ENCODE data around the gene ENOX2.

The ENOX2 gene

DNA sequence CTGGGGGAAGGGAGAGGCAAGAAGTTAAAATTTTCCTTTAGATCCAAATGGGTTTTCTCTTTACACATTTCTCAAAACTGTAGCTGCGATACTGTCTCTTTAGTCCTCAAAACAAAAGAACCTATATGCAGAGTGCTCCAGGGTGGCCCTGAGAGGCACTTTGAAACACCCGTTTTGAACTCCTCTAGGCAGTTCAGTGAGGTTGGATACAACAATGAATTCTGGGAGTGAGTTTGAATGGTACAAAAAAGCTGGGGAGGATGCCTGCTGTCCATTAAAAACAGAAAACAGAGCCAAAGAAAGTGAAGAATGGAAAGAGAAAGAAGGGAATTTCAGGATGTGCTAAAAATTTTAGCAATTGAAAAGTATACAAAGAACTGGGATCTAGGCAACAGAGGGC is 23.1 kb downstream of the ENOX2 start:
- no peak for DNase-seq

DNA sequence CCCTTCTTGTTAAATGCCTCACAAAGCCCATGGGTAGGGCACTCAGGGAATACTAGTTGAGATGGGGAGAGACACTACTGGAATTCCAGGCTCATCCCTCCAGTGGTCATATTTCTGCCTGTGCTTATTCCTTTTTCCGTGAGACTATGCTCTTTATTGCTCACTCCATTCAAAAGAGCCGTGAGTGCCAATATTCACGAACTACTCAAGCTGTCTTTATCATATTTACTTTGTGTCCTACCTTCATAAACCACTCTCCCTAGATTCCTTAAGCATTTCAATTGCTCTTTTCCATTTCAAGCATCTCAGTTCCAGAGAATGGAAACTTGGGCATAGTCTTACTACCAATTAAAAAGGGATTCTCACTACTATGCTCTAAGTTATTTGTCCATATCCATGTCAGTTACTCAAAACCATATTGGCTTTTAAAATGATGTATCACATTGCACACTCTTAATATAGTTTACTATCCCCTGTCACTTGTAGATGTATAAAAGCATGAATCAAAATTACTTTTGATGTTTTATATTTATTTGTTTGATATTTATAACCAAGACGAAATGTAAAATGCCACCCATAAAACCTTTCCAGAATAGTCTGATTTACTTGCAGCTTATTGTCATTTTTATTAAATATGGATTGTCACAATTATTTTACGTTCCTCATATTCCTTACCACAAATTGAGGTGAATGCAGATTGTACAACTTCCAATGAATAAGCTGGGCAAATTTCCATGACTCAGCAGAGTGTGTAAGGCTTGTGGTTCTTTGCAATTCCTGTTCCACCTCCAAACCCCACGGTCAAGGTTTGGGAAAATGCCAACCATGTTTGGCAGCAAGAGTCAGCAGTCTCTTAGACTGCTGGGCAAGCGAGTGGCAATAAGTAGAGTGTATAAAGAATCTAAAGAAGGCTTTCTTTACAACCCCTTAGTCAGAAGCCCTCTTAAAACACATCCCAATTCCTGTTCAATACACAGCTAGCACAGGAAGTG is 24.4 kb downstream of the ENOX2 start:
- DNase-seq = no peak

DNA sequence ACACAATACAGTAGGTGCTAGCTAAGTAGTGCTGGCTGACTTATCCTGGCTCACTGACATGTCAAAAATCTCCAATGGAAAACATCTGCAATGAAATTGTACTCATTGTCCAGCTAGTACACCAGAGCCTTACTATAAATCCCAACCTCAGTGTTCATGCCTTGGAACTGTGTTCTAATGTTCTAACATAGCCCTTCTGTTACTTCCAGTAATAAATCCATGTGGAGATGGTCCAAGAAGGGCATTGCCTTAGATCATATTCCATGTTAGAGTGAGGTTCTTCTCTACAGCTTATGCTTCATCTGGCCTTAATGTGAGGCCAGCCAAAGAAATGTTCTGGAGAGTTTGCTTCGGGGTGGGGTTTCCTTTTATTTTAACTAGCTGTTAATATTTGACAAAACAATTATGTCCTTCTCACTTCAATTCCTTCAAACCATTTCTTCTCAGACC is 25.1 kb downstream of the ENOX2 start:
- no peak for DNase-seq

- no peak for DNase-seq
Observed at GRCh38 chrX:130876226-130876625, 26.8 kb downstream of the ENOX2 start.

- no peak for DNase-seq
Observed at GRCh38 chrX:130874751-130875150, 28.3 kb downstream of the ENOX2 start.

DNA sequence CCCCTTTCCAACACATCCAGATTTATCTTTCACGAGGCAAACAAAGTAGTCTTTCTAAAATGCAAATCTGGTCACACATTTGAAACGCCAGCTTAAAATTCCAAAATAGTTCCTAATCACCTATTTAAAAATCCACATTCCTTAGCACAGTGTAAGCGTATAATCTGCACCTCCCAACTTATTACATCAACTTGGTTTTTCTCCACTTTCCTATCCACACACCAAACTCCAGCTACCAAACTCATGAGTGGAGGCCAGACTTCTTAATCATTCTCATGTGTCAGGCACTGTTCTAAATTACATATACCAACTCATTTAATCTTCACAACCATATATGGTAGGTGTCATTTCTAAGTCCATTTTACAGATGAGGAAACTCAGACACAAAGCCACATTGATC is 33.8 kb downstream of the ENOX2 start:
- DNase-seq = no peak

DNA sequence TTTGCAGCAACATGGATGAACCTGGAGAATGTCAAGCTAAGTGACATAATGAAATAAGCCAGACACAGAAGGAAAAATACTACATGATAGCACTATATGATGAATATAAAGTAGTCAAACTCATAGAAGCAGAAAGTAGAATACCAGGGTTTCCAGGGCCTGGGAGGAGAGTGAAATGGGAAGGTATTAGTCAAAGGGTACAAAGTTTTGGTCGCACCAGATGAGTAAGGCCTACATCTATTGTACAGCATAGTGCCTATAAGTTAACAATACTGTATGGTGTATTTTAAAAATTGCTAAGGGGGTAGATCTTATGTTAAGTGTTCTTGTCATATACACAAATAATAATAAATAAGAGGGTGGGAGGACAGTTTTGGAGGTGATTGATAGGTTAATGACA is 41.5 kb downstream of the ENOX2 start:
- no peak for DNase-seq

GRCh38 chrX:130857207-130857606 is 45.8 kb downstream of the ENOX2 start:
- no peak for DNase-seq

DNA sequence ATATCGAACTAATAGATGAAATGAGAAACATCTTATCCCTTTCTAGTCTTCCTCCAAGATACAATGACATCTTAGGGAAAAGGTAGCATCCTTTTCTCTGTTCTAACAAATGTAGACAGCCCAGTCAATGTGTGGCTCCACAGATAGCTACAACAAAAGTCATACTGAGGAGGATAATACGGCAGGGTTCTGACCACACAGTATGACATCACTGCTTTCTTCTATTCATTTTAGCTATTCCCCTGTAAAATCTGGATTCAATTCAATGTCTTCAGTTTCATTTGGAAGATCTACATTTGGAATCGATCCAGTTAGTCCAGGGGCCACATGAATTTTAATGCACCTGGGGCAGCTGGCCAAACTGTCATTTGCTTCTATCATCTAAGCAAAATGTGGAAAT is 51.4 kb downstream of the ENOX2 start:
- no peak for DNase-seq

GRCh38 chrX:130848763-130849162 is 54.2 kb downstream of the ENOX2 start:
- no peak for DNase-seq

GRCh38 chrX:130846746-130847145 is 56.3 kb downstream of the ENOX2 start:
- no peak for DNase-seq

DNA sequence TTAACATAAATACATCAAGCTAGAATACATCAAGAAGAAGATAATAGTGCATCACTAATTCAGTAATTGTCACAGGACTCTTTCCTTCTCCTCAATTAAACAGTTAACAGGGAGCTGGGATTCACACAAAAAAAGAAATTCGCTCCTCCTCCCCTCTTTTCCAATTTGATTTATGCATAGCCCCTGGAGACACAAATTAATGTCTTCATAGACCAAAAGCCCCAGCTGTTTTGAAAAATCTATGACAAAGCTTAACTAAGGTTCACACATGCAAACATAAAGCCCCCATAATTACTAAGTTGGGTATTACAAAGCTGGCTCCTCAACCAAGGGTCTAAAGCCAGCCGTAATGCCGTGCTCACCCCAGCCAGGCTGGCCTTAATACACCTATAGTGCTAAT is 61.2 kb downstream of the ENOX2 start:
- DNase-seq = no peak

DNA sequence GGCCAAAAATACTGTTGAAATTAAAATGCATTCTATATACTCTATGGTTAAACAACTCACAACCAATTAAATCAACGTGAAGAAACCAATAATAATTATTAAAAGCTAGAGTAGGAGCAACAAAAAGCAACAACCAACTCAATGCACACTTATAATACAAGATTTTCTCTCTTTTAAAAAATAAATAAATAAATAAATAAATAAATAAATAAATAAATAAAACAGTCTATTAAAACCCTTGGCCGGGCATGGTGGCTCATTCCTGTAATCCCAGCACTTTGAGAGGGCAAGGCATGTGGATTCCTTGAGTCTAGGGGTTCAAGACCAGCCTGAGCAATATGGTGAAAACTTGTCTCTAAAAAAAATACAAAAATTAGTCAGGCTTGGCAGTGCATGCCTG is 62.7 kb downstream of the ENOX2 start:
- DNase-seq = no peak

DNA sequence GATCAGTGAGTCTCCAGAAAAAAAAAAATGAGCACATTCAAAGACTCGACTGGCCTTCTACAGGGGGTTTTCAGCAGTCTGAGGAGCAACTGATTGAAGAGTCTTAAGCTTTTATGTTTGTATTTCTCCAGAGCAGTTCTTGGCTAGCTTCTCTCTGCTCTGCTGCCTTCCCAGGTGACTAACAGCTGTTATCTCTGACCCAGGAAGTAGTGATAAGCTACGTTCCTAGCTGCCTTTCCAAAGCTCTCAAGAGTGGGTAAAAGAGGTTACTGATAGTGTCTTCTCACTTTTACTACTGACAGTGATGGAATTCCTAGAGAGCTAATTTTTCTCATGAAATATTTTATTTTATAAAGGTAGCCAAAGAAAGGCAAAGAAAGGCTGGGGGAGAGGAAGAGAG is 66.6 kb downstream of the ENOX2 start:
- DNase-seq = no peak

DNA sequence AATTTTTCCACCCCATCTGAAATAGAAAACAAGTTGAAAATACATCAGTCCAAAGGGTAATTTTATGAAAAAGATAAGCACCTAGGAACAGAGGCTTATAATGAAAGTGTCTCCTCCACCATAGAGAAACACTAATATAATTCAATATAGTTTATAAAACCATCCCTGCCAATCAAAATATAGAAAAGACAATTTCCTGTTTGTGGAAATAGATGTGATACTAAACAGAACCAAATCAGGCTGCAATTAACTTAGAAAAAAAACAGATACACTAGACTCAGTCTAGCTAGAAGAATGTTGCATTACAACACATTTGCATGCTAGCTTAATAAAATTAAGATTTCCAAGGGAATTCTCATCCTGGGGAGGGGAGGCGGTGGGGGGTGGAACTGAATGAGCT is 68.2 kb downstream of the ENOX2 start:
- DNase-seq = no peak

DNA sequence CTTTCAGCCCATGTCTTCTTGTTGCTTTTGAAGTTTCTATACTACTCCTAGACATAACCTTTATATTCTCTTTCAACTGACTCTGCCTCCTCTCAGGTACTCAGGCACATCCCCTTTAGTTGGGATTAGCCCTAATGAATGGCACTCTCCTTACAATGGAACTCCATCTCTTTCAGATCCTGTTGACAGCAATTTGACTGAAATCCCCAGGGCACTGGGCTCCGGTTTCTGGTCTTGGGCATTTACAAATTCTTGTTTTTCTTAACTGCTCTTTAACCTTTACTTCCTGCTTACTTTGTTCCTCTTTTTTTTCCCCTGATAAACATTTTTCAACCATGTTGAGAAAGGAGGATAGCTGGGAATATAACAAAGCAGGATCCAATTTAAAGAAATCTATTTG is 68.9 kb downstream of the ENOX2 start:
- no peak for DNase-seq

DNA sequence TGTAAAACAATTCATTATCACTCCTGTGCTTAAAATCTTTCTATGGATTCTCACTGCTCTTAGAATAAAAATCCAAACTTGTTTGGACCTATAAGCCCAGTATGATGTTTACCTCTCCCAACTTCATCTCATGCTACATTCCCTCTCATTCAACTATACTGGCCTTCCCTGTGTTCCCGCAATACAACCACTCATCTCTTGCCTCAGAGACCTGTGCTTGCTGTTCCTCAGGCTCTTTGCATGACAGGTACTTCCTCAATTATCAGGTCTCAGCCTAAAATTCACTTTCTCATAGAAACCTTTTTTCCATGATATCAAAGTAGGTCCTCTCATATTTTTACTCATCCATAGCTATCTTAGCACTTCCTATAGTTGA is 71.7 kb downstream of the ENOX2 start:
- DNase-seq = no peak

DNA sequence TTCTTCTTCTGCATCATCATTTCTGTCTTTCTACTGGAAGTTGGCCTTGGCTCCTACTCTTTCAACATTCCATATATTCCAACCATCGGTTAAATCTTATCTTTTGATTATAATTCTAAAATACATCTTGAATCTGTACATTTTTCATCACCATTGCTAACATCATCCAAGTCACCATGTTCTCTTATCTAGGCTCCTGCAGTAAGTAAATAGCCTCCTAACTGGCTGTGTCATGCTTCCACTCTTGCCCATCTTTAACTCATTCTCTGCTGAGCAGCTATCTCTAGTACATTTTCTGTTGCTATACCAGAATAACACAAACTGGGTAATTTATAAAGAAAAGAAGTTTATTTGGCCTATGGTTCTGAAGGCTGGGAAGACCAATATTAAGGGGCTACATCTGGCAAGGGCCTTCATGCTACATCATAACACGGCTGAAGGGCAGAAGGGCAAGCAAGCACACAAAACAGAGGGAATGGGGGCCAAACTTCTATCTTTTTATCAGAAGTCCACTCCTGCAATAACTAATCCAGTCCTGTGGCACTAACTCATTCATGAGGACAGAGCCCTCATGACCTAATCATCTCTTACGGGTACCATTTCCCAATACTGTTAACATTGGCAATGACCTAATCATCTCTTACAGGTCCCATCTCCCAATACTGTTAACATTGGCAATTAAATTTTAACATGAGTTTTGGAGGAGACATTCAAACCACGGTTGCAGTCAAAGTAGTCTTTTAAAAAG is 72.2 kb downstream of the ENOX2 start:
- no peak for DNase-seq

DNA sequence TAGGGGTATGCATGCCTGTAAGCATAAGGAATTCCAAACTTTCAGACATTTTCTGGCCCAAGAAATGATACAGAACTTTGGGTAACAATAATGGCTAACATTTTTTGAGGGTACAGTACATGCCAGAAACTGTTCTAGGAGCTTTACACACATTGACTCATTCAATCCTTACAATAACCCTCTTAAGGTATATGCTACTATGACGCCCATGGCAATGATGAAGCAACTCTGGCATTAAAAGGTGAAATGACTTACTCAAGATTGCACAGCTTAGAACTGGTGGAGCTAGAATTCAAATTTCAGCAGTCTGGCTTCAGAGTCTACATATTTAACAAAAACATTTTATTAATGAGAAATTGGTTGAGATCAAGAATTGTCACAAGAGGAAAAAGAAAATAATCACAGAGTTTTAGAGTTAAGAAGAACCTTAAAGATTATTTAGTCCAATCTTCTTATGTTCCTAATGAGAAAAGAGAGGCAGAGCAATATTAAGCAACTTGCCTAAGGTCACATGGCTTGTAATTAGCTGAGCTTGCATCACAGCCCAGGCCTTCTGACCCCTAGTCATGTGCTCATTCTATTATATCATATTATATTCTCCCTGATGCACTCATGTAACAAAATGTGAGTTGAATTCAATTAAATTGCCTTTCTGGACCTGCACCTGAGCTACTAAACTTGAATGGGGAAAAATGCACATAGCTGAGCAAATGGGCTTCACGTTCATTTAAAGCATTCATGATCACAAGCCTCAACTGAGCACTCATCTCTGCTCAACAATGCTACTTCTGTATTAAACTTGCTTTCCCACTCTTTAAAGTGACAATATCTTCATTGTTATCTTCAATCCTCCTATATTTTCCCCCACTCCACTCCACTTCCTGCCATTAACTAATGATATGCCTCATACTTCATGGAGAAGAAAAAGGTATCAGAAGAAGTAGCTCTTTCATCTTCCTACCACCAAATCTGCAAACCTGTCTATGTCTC is 73.2 kb downstream of the ENOX2 start:
- DNase-seq = no peak

- no peak for DNase-seq
Observed at GRCh38 chrX:130828641-130829040, 74.4 kb downstream of the ENOX2 start.

- DNase-seq = no peak
Observed at GRCh38 chrX:130827648-130828047, 75.4 kb downstream of the ENOX2 start.

- DNase-seq = no peak
Observed at GRCh38 chrX:130826249-130826648, 76.8 kb downstream of the ENOX2 start.

DNA sequence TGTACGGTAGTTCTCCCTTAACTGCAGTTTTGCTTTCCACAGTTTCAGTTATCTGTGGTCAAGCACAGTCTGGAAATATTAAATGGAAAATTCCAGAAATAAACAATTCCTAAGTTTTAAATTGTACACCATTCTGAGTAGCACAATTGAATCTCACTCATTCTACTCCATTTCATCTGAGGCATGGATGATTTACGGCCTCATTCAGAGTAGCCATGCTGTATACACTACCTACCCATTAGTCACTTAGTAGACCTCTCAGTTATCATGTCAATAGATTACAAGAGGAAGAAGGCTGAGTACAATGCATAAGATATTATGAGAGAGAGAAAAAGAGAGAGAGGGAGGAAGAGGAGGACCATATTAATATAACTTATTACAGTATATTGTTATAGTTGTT is 77.5 kb downstream of the ENOX2 start:
- DNase-seq = no peak
